ENCODE data around the gene PPP1R1A.

PPP1R1A gene

DNA sequence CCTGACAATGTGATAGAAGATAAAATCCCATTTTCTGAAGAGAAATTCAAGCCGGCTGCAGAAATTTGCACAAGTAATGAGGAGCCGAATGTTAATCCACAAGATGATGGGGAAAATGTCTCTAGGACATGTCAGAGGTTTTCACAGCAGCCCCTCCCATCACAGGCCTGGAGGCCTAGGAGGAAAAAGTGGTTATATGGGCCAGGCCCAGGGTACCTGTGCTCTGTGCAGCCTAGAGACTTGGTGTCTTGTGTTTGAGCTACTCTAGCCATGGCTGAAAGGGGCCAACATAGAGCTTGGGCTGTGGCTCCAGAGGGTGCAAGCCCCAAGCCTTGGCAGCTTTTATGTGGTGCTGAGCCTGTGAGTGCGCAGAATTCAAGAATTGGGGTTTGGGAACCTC, 38.8 kb upstream of the PPP1R1A start:
- no peak for DNase-seq (ENCODE audit: low read depth in 2 of 2)
- H3K4me3 ChIP-seq (replicated peaks in 1 of 2; ENCODE audit: low read depth in 2 of 2, low read length in 2 of 2) = no peak overlapping the region
- TF ChIP-seq, protein P1, sequence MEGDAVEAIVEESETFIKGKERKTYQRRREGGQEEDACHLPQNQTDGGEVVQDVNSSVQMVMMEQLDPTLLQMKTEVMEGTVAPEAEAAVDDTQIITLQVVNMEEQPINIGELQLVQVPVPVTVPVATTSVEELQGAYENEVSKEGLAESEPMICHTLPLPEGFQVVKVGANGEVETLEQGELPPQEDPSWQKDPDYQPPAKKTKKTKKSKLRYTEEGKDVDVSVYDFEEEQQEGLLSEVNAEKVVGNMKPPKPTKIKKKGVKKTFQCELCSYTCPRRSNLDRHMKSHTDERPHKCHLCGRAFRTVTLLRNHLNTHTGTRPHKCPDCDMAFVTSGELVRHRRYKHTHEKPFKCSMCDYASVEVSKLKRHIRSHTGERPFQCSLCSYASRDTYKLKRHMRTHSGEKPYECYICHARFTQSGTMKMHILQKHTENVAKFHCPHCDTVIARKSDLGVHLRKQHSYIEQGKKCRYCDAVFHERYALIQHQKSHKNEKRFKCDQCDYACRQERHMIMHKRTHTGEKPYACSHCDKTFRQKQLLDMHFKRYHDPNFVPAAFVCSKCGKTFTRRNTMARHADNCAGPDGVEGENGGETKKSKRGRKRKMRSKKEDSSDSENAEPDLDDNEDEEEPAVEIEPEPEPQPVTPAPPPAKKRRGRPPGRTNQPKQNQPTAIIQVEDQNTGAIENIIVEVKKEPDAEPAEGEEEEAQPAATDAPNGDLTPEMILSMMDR (IDR thresholded peaks at IDR 0.05; ENCODE audit: low read depth, low read length) = no peak

DNA sequence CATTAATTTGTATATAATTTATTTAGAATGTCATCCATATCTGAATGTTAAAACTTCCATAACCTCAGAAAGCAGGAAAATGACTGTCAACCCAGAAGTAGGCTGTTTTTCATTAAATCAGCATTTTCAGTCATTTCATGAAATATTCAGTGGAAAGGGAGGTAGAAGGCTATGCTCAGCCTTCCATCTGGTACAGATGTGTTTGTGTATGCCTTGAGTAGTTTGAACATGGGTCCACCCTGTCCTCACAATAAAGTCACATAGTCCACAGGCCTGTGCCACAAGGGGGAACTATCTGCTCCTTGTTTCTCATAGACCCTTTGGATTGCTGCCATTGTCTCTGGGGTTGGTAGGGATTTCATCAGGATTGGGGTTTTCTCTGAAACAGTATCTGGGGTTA, 37.1 kb upstream of the PPP1R1A start:
- DNase-seq (ENCODE audit: low read depth in 2 of 2) = no peak
- TF ChIP-seq, protein P1 (IDR thresholded peaks at IDR 0.05; ENCODE audit: low read depth, low read length) = no peak
- no peak overlapping the region for H3K4me3 ChIP-seq (replicated peaks in 1 of 2; ENCODE audit: low read depth in 2 of 2, low read length in 2 of 2)

DNA sequence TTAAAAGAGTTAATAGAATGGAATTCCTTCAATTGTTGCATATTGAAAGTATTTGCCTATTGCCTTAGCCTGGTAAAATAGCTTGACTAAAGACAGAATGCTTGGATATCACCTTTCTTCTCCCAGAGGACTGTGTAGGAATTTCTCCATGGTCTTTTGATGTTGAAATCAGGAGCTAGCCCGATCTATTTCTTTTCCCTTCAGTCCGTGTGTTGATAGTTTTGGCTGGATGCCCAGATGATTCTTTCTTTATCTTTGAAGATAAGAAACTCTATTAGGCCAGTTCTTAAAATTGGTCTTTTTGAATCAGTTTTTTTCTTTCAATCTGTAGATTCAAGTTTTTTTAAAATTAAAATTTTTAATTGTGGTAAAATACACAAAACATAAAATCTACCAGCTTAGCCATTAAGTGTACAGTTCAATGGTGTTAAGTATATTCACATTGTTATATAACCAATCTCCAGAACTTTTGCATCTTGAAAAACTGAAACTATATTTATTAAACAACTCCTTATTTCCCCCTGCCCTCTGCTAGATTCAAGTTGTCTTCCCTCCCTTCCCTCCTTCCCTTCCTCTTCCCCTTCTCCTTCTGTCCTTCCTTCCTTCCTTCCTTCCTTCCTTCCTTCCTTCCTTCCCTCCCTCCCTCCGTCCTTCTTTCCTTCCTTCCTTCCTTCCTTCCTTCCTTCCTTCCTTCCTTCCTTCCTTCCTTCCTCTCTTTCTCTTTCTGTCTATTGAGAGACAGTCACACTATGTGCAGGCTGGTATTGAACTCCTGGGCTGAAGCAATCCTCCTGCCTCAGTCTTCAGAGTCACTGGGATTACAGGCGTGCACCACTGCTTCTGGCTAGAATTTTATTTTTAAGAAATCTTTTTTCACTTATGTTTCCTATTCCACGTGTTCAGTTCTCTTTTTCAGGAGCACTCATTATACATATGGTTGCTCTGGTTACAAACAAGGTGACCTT, 36.1 kb upstream of the PPP1R1A start:
- DNase-seq (ENCODE audit: low read depth in 2 of 2) = peak; percentile 6 to 13
- TF ChIP-seq, protein P1 (IDR thresholded peaks at IDR 0.05; ENCODE audit: low read depth, low read length) = no peak
- H3K4me3 ChIP-seq (replicated peaks in 1 of 2; ENCODE audit: low read depth in 2 of 2, low read length in 2 of 2) = no peak overlapping the region

DNA sequence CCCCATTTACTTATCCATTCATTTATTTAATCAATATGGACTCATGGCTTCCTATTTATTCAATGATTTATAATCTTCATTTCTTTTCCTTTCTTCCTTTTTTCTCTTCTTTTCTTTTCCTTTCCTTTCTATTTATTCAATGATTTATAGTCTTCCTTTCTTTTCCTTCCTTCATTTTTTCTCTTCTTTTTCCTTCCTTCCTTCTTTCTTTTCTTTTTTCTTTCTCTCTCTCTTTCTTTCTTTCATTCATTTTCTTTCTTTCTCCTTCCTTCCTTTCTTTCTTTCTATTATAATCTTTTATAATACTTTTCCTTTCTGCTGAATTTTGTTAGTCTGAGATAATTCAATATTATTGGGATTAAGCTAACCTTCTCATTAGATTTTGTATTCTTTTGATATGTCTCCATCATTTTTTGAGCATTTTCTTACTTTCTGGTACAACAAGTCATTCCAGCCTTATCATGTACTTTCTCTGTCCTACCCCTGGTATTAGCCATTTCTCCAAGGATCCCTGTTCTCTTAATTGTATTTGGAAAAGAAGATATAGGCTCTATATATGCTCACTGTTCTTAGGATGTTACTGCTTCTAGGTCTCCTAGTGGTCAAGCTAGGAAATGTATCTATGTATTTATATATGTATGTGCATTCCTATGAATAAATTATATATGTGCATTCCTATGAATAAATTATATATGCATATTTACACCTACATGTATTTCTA, 34.2 kb upstream of the PPP1R1A start:
- TF ChIP-seq, protein P1 (IDR thresholded peaks at IDR 0.05; ENCODE audit: low read depth, low read length) = peak; percentile 39
- no peak overlapping the region for H3K4me3 ChIP-seq (replicated peaks in 1 of 2; ENCODE audit: low read depth in 2 of 2, low read length in 2 of 2)
- DNase-seq (ENCODE audit: low read depth in 2 of 2) = peak; percentile 4 to 21

DNA sequence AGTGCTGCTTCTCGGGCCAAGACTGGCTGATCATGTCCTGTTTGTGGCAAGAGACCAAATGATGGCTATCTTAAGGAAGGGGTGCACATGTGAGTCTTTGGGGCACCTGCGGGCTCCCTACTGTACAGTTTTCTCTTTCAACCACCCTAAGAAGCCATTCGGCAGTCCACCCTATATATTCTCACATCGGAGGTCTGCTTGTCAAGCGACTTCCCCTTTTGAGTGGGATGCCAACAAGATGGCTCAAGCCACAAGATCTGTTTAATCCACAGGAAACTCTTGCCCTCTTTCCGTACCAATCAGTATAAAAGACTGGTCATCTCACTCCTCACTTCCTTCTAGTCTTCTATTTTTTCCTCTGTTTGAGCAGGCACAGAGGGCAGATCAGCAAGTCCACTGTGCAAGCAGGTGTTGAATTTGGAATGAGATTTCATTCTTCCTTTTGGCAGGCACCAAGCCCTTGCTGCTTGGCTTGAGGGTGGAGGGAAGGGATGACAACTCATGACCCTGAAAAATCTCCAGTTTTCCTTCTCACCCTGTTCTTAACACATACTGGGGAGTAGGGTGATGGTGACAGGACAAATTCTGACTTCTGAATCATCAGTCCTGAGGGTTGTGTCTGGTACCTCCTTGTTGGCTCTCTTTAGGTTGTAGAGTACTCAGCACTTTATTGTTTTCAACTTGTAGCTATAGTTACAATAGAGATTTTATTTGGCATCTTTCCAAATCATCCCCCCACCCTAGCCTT, 28.6 kb upstream of the PPP1R1A start:
- TF ChIP-seq, protein P1 (IDR thresholded peaks at IDR 0.05; ENCODE audit: low read depth, low read length) = no peak
- no peak overlapping the region for H3K4me3 ChIP-seq (replicated peaks in 1 of 2; ENCODE audit: low read depth in 2 of 2, low read length in 2 of 2)
- no peak for DNase-seq (ENCODE audit: low read depth in 2 of 2)

DNA sequence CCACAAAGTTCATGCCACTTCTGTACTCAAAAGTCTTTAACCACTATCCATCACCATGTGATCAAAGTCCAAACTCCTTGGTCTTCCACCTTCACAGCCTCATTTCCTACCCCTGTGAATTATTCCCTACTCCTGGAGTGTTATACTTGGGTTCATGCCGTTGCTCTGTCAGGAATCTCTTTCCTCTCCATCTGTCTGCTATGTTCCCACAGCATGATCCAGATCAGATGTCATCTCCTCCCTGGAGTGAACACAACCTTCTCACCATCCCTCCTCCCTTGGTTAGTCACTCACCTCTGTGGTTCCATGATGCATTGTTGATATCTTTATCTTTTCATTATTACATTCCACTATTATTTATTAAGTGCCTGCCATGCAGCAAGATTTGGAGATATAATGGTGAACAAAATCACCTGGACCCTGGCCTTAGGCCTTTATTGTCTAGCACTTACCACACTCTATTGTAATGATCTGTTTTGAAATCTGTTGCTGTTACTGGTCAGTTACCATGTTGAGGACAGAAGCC, 23.8 kb upstream of the PPP1R1A start:
- DNase-seq (ENCODE audit: low read depth in 2 of 2) = no peak
- TF ChIP-seq, protein P1 (IDR thresholded peaks at IDR 0.05; ENCODE audit: low read depth, low read length) = no peak
- no peak overlapping the region for H3K4me3 ChIP-seq (replicated peaks in 1 of 2; ENCODE audit: low read depth in 2 of 2, low read length in 2 of 2)
